ENCODE data around the gene SLC2A4. TPM values are rescaled to one million over a fixed set of nuclear protein-coding genes. Genes with fewer than 3 reads are reported as not detected.
A peak's percentile ranks its signal among the peaks of the same experiment; 100 is the strongest.

Gene SLC2A4
- polyA plus RNA-seq, 4 donors, result 0.31 to 5.0 (median 1.2) TPM

GRCh38 chr17:7309628-7310027 lies 28.1 kb downstream of the SLC2A4 start:
- no peak for FAIRE-seq
- H3K4me3 ChIP-seq (ENCODE audit: low read depth in 1 of 3, low read length in 3 of 3), result no peak overlapping the region
- no peak for DNase-seq
- no peaks in the 10 kb centered on the region for H3K27me3 ChIP-seq (ENCODE audit: control insufficient read depth in 3 of 3, insufficient read depth in 3 of 3, low read length in 3 of 3)
- H3K27ac ChIP-seq (ENCODE audit: low read depth in 1 of 3, low read length in 2 of 3), result peak overlapping the region in 2 of 3 donors; percentile 27 to 98
- 73 to 80% (median 80%) methylated on average over 12 of the region's 12 CpGs for WGBS, 3 donors
- no peaks in the 10 kb centered on the region for H3K9me3 ChIP-seq (ENCODE audit: control insufficient read depth in 2 of 2, insufficient read depth in 1 of 2, low read depth in 1 of 2, low read length in 1 of 2)
- peaks cover 2 to 26% (median 6%) of the 10 kb centered on the region in 3 donors for H3K4me1 ChIP-seq (ENCODE audit: control insufficient read depth in 3 of 3, insufficient read depth in 2 of 3, low read depth in 1 of 3, low read length in 2 of 3)
- H3K36me3 ChIP-seq (ENCODE audit: control insufficient read depth in 3 of 3, insufficient read depth in 2 of 3, low read depth in 1 of 3, low read length in 3 of 3), result peaks cover 5 to 43% (median 23%) of the 10 kb centered on the region in 3 donors

DNA sequence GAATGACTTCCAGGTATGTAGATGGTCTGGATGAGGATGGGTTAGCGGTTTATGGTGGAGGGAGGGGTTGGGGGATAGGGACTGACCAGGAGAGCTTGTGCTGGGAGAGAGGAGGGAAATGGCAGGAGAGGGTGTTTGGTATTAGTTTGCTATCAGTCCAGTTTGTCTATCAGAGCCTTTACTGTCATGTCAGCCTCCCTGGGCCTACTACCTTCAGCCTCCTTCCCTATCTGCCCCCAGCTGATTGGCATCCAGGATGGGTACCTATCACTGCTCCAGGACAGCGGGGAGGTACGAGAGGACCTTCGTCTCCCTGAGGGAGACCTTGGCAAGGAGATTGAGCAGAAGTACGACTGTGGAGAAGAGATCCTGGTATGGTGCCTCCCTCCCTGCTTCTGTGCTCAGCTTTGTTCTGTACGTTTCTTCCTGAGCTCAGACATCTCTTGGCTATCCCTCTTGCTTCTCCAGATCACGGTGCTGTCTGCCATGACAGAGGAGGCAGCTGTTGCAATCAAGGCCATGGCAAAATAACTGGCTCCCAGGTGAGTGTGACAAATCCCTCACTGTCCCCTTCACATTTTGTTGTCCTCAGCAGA lies 29.7 kb downstream of the SLC2A4 start:
- Histone ChIP-seq H3K4me3 (ENCODE audit: low read depth in 1 of 3, low read length in 3 of 3) (no peak overlapping the region), H3K27me3 (ENCODE audit: control insufficient read depth in 3 of 3, insufficient read depth in 3 of 3, low read length in 3 of 3) (no peaks in the 10 kb centered on the region), H3K27ac (ENCODE audit: low read depth in 1 of 3, low read length in 2 of 3) (no peak overlapping the region), H3K36me3 (ENCODE audit: control insufficient read depth in 3 of 3, insufficient read depth in 2 of 3, low read depth in 1 of 3, low read length in 3 of 3) (peaks cover 5 to 49% (median 23%) of the 10 kb centered on the region in 3 donors), H3K4me1 (ENCODE audit: control insufficient read depth in 3 of 3, insufficient read depth in 2 of 3, low read depth in 1 of 3, low read length in 2 of 3) (peaks cover 2 to 33% (median 9%) of the 10 kb centered on the region in 3 donors), H3K9me3 (ENCODE audit: control insufficient read depth in 2 of 2, insufficient read depth in 1 of 2, low read depth in 1 of 2, low read length in 1 of 2) (no peaks in the 10 kb centered on the region)
- 77 to 85% (median 78%) methylated on average over 7 of the region's 7 CpGs for WGBS, 3 donors
- no peak for FAIRE-seq
- no peak for DNase-seq

GRCh38 chr17:7312432-7313087 lies 31.0 kb downstream of the SLC2A4 start:
- no peaks in the 10 kb centered on the region for H3K27me3 ChIP-seq (ENCODE audit: control insufficient read depth in 3 of 3, insufficient read depth in 3 of 3, low read length in 3 of 3)
- FAIRE-seq (no peak), DNase-seq (no peak)
- 63 to 76% (median 71%) methylated on average over 7 of the region's 7 CpGs for WGBS, 3 donors
- H3K36me3 ChIP-seq (ENCODE audit: control insufficient read depth in 3 of 3, insufficient read depth in 2 of 3, low read depth in 1 of 3, low read length in 3 of 3), result peaks cover 7 to 61% (median 25%) of the 10 kb centered on the region in 3 donors
- H3K4me3 ChIP-seq (ENCODE audit: low read depth in 1 of 3, low read length in 3 of 3), result no peak overlapping the region
- no peak overlapping the region for H3K27ac ChIP-seq (ENCODE audit: low read depth in 1 of 3, low read length in 2 of 3)
- H3K9me3 ChIP-seq (ENCODE audit: control insufficient read depth in 2 of 2, insufficient read depth in 1 of 2, low read depth in 1 of 2, low read length in 1 of 2), result no peaks in the 10 kb centered on the region
- peaks cover 2 to 31% (median 9%) of the 10 kb centered on the region in 3 donors for H3K4me1 ChIP-seq (ENCODE audit: control insufficient read depth in 3 of 3, insufficient read depth in 2 of 3, low read depth in 1 of 3, low read length in 2 of 3)

GRCh38 chr17:7313088-7313889 lies 31.8 kb downstream of the SLC2A4 start:
- no peak for DNase-seq
- peaks cover 7 to 67% (median 26%) of the 10 kb centered on the region in 3 donors for H3K36me3 ChIP-seq (ENCODE audit: control insufficient read depth in 3 of 3, insufficient read depth in 2 of 3, low read depth in 1 of 3, low read length in 3 of 3)
- 79 to 84% (median 81%) methylated on average over 7 of the region's 7 CpGs for WGBS, 3 donors
- no peaks in the 10 kb centered on the region for H3K9me3 ChIP-seq (ENCODE audit: control insufficient read depth in 2 of 2, insufficient read depth in 1 of 2, low read depth in 1 of 2, low read length in 1 of 2)
- H3K27me3 ChIP-seq (ENCODE audit: control insufficient read depth in 3 of 3, insufficient read depth in 3 of 3, low read length in 3 of 3), result no peaks in the 10 kb centered on the region
- no peak overlapping the region for H3K4me3 ChIP-seq (ENCODE audit: low read depth in 1 of 3, low read length in 3 of 3)
- peak overlapping the region in 1 of 3 donors; percentile 93 for H3K27ac ChIP-seq (ENCODE audit: low read depth in 1 of 3, low read length in 2 of 3)
- no peak for FAIRE-seq
- peaks cover 2 to 31% (median 9%) of the 10 kb centered on the region in 3 donors for H3K4me1 ChIP-seq (ENCODE audit: control insufficient read depth in 3 of 3, insufficient read depth in 2 of 3, low read depth in 1 of 3, low read length in 2 of 3)

GRCh38 chr17:7313890-7314718 lies 32.6 kb downstream of the SLC2A4 start:
- H3K27me3 ChIP-seq (ENCODE audit: control insufficient read depth in 3 of 3, insufficient read depth in 3 of 3, low read length in 3 of 3), result no peaks in the 10 kb centered on the region
- peaks cover 5 to 27% (median 9%) of the 10 kb centered on the region in 3 donors for H3K4me1 ChIP-seq (ENCODE audit: control insufficient read depth in 3 of 3, insufficient read depth in 2 of 3, low read depth in 1 of 3, low read length in 2 of 3)
- no peaks in the 10 kb centered on the region for H3K9me3 ChIP-seq (ENCODE audit: control insufficient read depth in 2 of 2, insufficient read depth in 1 of 2, low read depth in 1 of 2, low read length in 1 of 2)
- DNase-seq (no peak), FAIRE-seq (no peak)
- H3K27ac ChIP-seq (ENCODE audit: low read depth in 1 of 3, low read length in 2 of 3), result peak overlapping the region in 2 of 3 donors; percentile 85 to 93
- 36 to 44% (median 44%) methylated on average over 9 of the region's 9 CpGs for WGBS, 3 donors
- H3K4me3 ChIP-seq (ENCODE audit: low read depth in 1 of 3, low read length in 3 of 3), result peak overlapping the region; percentile 79 to 99 (median 97)
- H3K36me3 ChIP-seq (ENCODE audit: control insufficient read depth in 3 of 3, insufficient read depth in 2 of 3, low read depth in 1 of 3, low read length in 3 of 3), result peaks cover 7 to 74% (median 26%) of the 10 kb centered on the region in 3 donors

DNA sequence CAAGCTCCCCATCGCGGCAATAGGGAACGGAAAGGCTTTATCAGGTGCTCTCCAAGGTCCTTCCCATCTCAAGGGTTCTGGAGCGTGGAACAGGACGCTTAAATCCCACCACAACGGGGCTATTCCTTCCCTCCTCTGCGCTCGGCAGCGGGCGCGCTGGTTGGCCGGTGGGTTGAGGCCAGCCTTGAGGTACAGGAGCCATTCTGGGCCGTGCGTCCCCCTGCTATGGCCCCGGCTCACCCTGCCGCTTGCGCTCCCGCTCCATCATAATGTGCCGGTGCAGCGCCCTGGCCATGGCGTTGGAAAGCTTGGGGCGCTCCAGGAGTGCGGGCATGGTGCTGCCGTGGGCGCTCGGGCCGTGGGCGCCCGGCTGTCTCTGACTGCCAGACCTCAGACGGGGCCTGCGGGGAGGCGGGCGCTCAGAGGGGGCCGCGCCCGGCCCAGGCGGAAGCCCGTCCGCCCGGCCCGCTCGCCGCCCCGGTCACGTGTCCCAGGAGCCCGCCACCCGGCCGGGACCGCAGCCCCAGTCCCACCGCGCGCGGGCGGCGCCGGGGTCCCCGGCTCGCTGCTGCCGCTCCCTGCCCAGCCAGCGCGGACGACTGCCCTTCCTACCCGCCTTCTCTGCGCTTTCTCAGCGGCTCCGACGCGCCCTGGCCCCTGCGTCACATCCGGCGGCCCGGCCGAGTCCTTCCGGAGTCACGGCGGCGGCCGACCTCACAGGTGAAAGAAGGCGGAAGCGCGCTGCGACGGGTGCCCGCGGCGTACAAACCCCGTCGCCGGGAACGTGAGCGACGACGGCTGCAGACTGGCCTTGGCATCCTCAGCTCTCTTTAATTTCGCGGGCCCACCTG lies 33.4 kb downstream of the SLC2A4 start, which contains the start of gene GPS2:
TSS of gene GPS2 (minus strand) at position 642 of the 851 bp plus-strand sequence. CDS start at position 334, 308 bp downstream.
- Histone ChIP-seq H3K36me3 (ENCODE audit: control insufficient read depth in 3 of 3, insufficient read depth in 2 of 3, low read depth in 1 of 3, low read length in 3 of 3) (peaks cover 7 to 70% (median 22%) of the 10 kb centered on the region in 3 donors), H3K4me1 (ENCODE audit: control insufficient read depth in 3 of 3, insufficient read depth in 2 of 3, low read depth in 1 of 3, low read length in 2 of 3) (peaks cover 4 to 19% (median 5%) of the 10 kb centered on the region in 3 donors), H3K27me3 (ENCODE audit: control insufficient read depth in 3 of 3, insufficient read depth in 3 of 3, low read length in 3 of 3) (no peaks in the 10 kb centered on the region), H3K4me3 (ENCODE audit: low read depth in 1 of 3, low read length in 3 of 3) (peak within 1 kb of the TSS; percentile 79 to 99 (median 97)), H3K9me3 (ENCODE audit: control insufficient read depth in 2 of 2, insufficient read depth in 1 of 2, low read depth in 1 of 2, low read length in 1 of 2) (no peaks in the 10 kb centered on the region), H3K27ac (ENCODE audit: low read depth in 1 of 3, low read length in 2 of 3) (peak within 1 kb of the TSS; percentile 93 to 95 (median 93))
- 0 to 1% (median 0%) methylated on average over 51 to 95 of the region's 95 CpGs for WGBS, 3 donors
- FAIRE-seq (no peak), DNase-seq (peak; percentile 90 to 98)

DNA sequence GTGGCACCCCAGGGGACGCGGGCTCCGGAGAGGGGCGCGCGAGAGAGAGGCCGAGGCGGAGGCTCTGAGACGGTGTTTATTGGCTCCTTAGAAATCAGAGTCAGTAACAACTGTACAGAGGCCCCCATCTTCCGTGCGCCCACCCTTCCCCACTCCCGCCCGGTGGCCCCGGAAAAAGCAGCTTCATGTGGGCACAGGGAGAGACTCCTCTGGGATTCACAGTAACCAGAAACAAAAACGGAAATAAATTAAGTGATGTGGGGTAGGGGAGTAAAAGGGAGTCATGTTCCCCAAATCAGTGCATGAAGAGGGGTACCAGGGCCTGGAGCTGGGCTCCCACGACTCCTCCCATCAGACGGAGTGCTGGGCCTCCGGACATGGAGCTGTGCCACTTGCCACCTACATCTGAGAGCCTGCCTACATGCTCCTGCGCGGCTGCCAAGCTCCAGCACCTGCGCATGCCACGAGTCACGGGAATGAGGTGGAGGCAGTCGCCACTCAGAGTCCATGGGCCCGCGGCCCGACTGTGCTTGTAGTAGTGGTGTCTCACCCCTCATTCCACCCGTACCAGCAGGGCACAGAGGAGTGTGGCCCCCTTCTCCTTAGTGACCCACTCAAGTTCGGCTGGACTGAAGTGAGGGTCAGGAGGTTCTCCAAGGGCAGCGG lies 34.2 kb downstream of the SLC2A4 start:
- Histone ChIP-seq H3K4me1 (ENCODE audit: control insufficient read depth in 3 of 3, insufficient read depth in 2 of 3, low read depth in 1 of 3, low read length in 2 of 3) (peaks cover 3 to 16% (median 3%) of the 10 kb centered on the region in 3 donors), H3K27me3 (ENCODE audit: control insufficient read depth in 3 of 3, insufficient read depth in 3 of 3, low read length in 3 of 3) (no peaks in the 10 kb centered on the region), H3K9me3 (ENCODE audit: control insufficient read depth in 2 of 2, insufficient read depth in 1 of 2, low read depth in 1 of 2, low read length in 1 of 2) (no peaks in the 10 kb centered on the region), H3K36me3 (ENCODE audit: control insufficient read depth in 3 of 3, insufficient read depth in 2 of 3, low read depth in 1 of 3, low read length in 3 of 3) (peaks cover 7 to 74% (median 18%) of the 10 kb centered on the region in 3 donors), H3K27ac (ENCODE audit: low read depth in 1 of 3, low read length in 2 of 3) (peak overlapping the region; percentile 93 to 95 (median 93)), H3K4me3 (ENCODE audit: low read depth in 1 of 3, low read length in 3 of 3) (peak overlapping the region; percentile 79 to 99 (median 97))
- DNase-seq, result no peak
- WGBS, 3 donors, result 19 to 37% (median 31%) methylated on average over 30 of the region's 30 CpGs
- FAIRE-seq, result no peak

All from small intestine (tissue), 7 donors.